ENCODE measurements around the gene SERP1. TPM values are rescaled to one million over a fixed set of nuclear protein-coding genes. Genes with fewer than 3 reads are reported as not detected.

The SERP1 gene
- total and polyA plus RNA-seq, 2 donors (not counting 3 experiments of a cell fraction or from before 2014, with no cell fraction given), result 81.7 to 103 TPM

GRCh38 chr3:150523538-150523937, 22.8 kb downstream of the SERP1 start:
- DNase-seq (ENCODE audit: low read depth, low spot score) (no peak), FAIRE-seq (no peak)
- Histone ChIP-seq H3K9me3 (replicated peaks; ENCODE audit: control insufficient read depth, insufficient read depth, low read length) (no peaks in the 10 kb centered on the region), H3K9me1 (replicated peaks; ENCODE audit: control insufficient read depth, extremely low read depth, insufficient read depth, low read length) (no peaks in the 10 kb centered on the region), H3K4me3 (replicated peaks in 1 of 3; ENCODE audit: insufficient read depth in 1 of 3, low read depth in 1 of 3, low read length in 3 of 3) (no peak overlapping the region), H3K27ac (ENCODE audit: insufficient read depth, low read depth, low read length) (no peak overlapping the region), H3K27me3 (ENCODE audit: control insufficient read depth in 2 of 2, insufficient read depth in 2 of 2, low read length in 2 of 2) (peaks cover 0 to 2% of the 10 kb centered on the region in 2 experiments), H3K36me3 (ENCODE audit: control insufficient read depth in 2 of 2, extremely low read depth in 1 of 2, insufficient read depth in 2 of 2, low read length in 2 of 2) (no peaks in the 10 kb centered on the region), H2AFZ (ENCODE audit: low read depth, low read length) (no peak overlapping the region), H3K4me2 (ENCODE audit: insufficient read depth, low read length) (no peak overlapping the region), H3K79me2 (ENCODE audit: control insufficient read depth, insufficient read depth, low read length) (no peaks in the 10 kb centered on the region), H4K20me1 (replicated peaks; ENCODE audit: control insufficient read depth, extremely low read depth, insufficient read depth, low read length) (no peaks in the 10 kb centered on the region), H3K9ac (replicated peaks; ENCODE audit: extremely low read depth, insufficient read depth, low read length) (no peak overlapping the region), H3K4me1 (ENCODE audit: control insufficient read depth, extremely low read depth, insufficient read depth, low read length) (no peaks in the 10 kb centered on the region)
- dilution Hi-C loops (cut with MboI; ENCODE audit: extremely low pct_ligation_motif_present, low sequenced_read_pairs) (no loop called here), intact Hi-C loops (cut with micrococcal nuclease) (no loop called here)
- ChIA-PET POLR2A (no interaction called here), CTCF (interaction anchor here (0.9 kb wide), 1 partner anchor 341 kb away, joined by 4 read pairs; no protein-coding TSS in a partner anchor)
- no TSS peak for BruUV-seq (replicated peaks)
- no peak for TF ChIP-seq MYC (IDR thresholded peaks at IDR 0.05; ENCODE audit: low read depth, low read length)
- no peak for TF ChIP-seq FOS (IDR thresholded peaks at IDR 0.05; ENCODE audit: borderline replicate concordance, insufficient read depth, low read length)
- no peak for TF ChIP-seq POLR2A (IDR thresholded peaks at IDR 0.05; ENCODE audit: low read depth, low read length)
- TF ChIP-seq GATA2 (IDR thresholded peaks at IDR 0.05; ENCODE audit: insufficient read depth, insufficient read length, low read depth, low read length), result no peak
- no peak for TF ChIP-seq JUN (IDR thresholded peaks at IDR 0.05; ENCODE audit: borderline replicate concordance, insufficient read depth, insufficient read length, low read depth)
- TF ChIP-seq CTCF (IDR thresholded peaks at IDR 0.05; ENCODE audit: extremely low read depth in 1 of 2, insufficient read depth in 1 of 2, low read depth in 1 of 2, low read length in 2 of 2), result no peak
- no peak for TF ChIP-seq EZH2 (IDR thresholded peaks at IDR 0.05; ENCODE audit: borderline replicate concordance, low read depth, low read length, severe bottlenecking)
- TF ChIP-seq, protein P1, sequence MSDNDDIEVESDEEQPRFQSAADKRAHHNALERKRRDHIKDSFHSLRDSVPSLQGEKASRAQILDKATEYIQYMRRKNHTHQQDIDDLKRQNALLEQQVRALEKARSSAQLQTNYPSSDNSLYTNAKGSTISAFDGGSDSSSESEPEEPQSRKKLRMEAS (IDR thresholded peaks at IDR 0.05; ENCODE audit: insufficient read depth, insufficient read length), result no peak
